ENCODE results near the gene DECR2. TPM values are rescaled to one million over a fixed set of nuclear protein-coding genes. Genes with fewer than 3 reads are reported as not detected.
A peak's percentile ranks its signal among the peaks of the same experiment; 100 is the strongest.

The DECR2 gene
- total and polyA plus RNA-seq, 2 donors (not counting 1 experiment from before 2014, with no cell fraction given), result 12.0 to 12.1 TPM

DNA sequence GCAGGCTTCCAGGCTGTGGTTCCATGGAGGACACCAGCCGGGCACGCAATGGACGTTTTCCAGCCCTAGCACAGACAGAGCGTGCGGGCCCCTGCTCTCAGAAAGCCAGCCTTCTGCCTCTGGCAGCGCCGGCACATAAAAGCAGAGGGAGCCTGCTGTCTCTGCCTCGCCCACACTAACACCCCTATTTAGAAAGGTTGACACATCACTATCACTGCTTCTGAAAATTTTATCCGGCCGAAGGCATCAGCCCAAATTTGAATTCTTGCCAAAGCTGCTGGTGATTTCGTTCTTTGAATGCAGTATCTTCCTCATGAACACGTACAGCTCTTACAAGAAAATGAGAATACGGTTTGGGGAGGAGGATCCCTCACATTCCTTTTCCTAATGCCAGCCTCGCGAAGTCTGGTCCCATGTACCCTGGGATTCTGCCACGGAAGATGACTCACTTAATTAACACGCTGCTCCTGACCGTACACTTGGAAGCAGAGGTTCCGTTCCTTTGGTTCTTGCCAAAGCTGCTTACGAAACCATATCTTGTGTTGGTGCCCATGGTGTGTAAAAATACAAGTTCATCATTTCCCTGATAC lies 22.4 kb downstream of the DECR2 start:
- Histone ChIP-seq H3K9me3 (ENCODE audit: control insufficient read depth, insufficient read depth, low read depth, low read length) (no peaks in the 10 kb centered on the region), H3K79me2 (ENCODE audit: control insufficient read depth, insufficient read depth, low read length) (peaks cover 22% of the 10 kb centered on the region), H3K36me3 (ENCODE audit: control insufficient read depth, insufficient read depth, low read length) (no peaks in the 10 kb centered on the region), H3K4me2 (ENCODE audit: extremely low read depth, insufficient read depth, low read length) (peak overlapping the region; percentile 79), H3K27ac (ENCODE audit: insufficient read depth, low read length) (peak overlapping the region; percentile 74), H3K27me3 (ENCODE audit: control insufficient read depth, insufficient read depth, low read length) (no peaks in the 10 kb centered on the region), H3K4me3 (replicated peaks in 1 of 4; ENCODE audit: control extremely low read depth in 1 of 4, insufficient read depth in 1 of 4, low read depth in 3 of 4, low read length in 4 of 4) (peak overlapping the region in 3 of 4 experiments; percentile 19 to 69 (median 34)), H3K9ac (ENCODE audit: insufficient read depth, low read length) (no peak overlapping the region), H2AFZ (ENCODE audit: low read length) (peak overlapping the region; percentile 29), H3K4me1 (ENCODE audit: control insufficient read depth, extremely low read depth, insufficient read depth, low read length) (peaks cover 3% of the 10 kb centered on the region), H4K20me1 (ENCODE audit: control insufficient read depth, extremely low read depth, insufficient read depth, low read length) (no peaks in the 10 kb centered on the region)
- peak; percentile 97 to 98 for DNase-seq (ENCODE audit: low read depth in 2 of 2)
- TF ChIP-seq, protein P1, sequence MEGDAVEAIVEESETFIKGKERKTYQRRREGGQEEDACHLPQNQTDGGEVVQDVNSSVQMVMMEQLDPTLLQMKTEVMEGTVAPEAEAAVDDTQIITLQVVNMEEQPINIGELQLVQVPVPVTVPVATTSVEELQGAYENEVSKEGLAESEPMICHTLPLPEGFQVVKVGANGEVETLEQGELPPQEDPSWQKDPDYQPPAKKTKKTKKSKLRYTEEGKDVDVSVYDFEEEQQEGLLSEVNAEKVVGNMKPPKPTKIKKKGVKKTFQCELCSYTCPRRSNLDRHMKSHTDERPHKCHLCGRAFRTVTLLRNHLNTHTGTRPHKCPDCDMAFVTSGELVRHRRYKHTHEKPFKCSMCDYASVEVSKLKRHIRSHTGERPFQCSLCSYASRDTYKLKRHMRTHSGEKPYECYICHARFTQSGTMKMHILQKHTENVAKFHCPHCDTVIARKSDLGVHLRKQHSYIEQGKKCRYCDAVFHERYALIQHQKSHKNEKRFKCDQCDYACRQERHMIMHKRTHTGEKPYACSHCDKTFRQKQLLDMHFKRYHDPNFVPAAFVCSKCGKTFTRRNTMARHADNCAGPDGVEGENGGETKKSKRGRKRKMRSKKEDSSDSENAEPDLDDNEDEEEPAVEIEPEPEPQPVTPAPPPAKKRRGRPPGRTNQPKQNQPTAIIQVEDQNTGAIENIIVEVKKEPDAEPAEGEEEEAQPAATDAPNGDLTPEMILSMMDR (conservative IDR thresholded peaks at IDR 0.05 in 1 of 2, IDR thresholded peaks at IDR 0.05 in 1 of 2; ENCODE audit: low read depth in 1 of 2, low read length in 2 of 2), result no peak
- no peak for TF ChIP-seq EZH2 (IDR thresholded peaks at IDR 0.05; ENCODE audit: low read length, missing control alignments)

DNA sequence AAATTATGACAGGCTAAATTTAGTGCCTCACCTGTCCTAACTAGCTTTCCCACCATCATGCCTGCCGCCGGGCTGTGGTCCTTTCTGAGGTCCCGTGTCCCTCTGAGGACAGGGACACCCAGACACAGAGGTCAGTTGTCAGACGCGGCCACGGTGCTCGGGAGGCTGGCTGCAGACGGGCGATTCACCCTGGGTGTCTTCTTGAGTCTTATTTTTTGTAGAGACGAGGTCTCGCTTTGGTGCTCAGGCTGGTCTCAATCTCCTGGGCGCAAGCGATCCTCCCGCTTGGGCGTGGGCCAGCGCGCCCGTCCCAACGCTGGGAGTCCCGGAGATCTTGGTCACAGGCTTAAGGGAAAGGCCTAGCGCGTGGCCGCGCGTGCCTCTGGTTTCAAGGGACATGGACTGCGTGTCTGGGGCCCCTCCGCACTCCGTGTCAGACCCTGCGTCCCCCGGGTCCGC lies 23.0 kb downstream of the DECR2 start:
- TF ChIP-seq, protein P1 (conservative IDR thresholded peaks at IDR 0.05 in 1 of 2, IDR thresholded peaks at IDR 0.05 in 1 of 2; ENCODE audit: low read depth in 1 of 2, low read length in 2 of 2), result no peak
- no peak for TF ChIP-seq EZH2 (IDR thresholded peaks at IDR 0.05; ENCODE audit: low read length, missing control alignments)
- H2AFZ ChIP-seq (ENCODE audit: low read length), result peak overlapping the region; percentile 74
- no peaks in the 10 kb centered on the region for H3K27me3 ChIP-seq (ENCODE audit: control insufficient read depth, insufficient read depth, low read length)
- H3K4me1 ChIP-seq (ENCODE audit: control insufficient read depth, extremely low read depth, insufficient read depth, low read length), result peaks cover 3% of the 10 kb centered on the region
- peak overlapping the region; percentile 79 for H3K4me2 ChIP-seq (ENCODE audit: extremely low read depth, insufficient read depth, low read length)
- peak overlapping the region; percentile 72 for H3K9ac ChIP-seq (ENCODE audit: insufficient read depth, low read length)
- H3K79me2 ChIP-seq (ENCODE audit: control insufficient read depth, insufficient read depth, low read length), result peaks cover 22% of the 10 kb centered on the region
- no peaks in the 10 kb centered on the region for H3K9me3 ChIP-seq (ENCODE audit: control insufficient read depth, insufficient read depth, low read depth, low read length)
- peak overlapping the region; percentile 34 to 69 (median 61) for H3K4me3 ChIP-seq (replicated peaks in 1 of 4; ENCODE audit: control extremely low read depth in 1 of 4, insufficient read depth in 1 of 4, low read depth in 3 of 4, low read length in 4 of 4)
- no peaks in the 10 kb centered on the region for H3K36me3 ChIP-seq (ENCODE audit: control insufficient read depth, insufficient read depth, low read length)
- peak; percentile 33 to 40 for DNase-seq (ENCODE audit: low read depth in 2 of 2)
- H4K20me1 ChIP-seq (ENCODE audit: control insufficient read depth, extremely low read depth, insufficient read depth, low read length), result no peaks in the 10 kb centered on the region
- peak overlapping the region; percentile 62 for H3K27ac ChIP-seq (ENCODE audit: insufficient read depth, low read length)

DNA sequence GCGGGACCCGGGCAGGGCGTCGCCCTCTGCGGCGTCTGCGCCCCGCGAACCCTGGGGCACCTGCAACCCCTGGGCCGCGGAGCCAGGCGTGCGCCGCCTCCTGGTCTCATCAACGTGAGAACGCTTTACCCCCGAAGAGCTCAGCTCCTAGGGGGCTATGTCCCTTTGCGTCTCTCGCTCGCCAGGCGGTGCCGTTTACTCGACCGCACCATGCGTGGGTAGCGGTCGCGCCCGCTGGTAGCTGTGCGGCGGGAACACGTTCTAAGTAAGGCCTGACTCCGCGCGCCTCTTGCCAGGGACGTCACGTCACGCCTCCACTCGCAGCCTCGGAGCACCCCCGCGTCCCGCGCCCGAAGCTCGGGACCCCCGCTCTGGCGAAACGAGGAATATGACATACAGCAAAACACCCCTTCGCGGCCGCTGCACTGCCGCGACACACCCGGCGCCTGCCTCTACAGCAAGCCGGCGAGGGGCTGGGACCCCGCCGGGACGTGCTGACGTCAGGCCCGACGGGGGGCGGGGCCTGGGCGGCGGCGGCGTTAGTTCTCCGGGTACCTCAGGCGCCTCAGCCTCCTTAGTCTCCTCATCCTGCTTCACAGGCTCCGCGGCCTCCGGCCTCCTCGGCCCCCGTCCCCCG lies 23.5 kb downstream of the DECR2 start, which contains the start of gene RAB11FIP3:
RAB11FIP3 (plus strand) TSS at position 568 of the 637 bp plus-strand sequence. CDS start 358 bp downstream, outside the sequence.
- Histone ChIP-seq H3K4me3 (replicated peaks in 1 of 4; ENCODE audit: control extremely low read depth in 1 of 4, insufficient read depth in 1 of 4, low read depth in 3 of 4, low read length in 4 of 4) (peak within 1 kb of the TSS; percentile 51 to 83 (median 80)), H3K27me3 (ENCODE audit: control insufficient read depth, insufficient read depth, low read length) (no peaks in the 10 kb centered on the region), H3K4me1 (ENCODE audit: control insufficient read depth, extremely low read depth, insufficient read depth, low read length) (peaks cover 3% of the 10 kb centered on the region), H2AFZ (ENCODE audit: low read length) (peak within 1 kb of the TSS; percentile 74), H3K4me2 (ENCODE audit: extremely low read depth, insufficient read depth, low read length) (peak within 1 kb of the TSS; percentile 79), H3K9ac (ENCODE audit: insufficient read depth, low read length) (peak within 1 kb of the TSS; percentile 72), H3K36me3 (ENCODE audit: control insufficient read depth, insufficient read depth, low read length) (no peaks in the 10 kb centered on the region), H3K79me2 (ENCODE audit: control insufficient read depth, insufficient read depth, low read length) (peaks cover 23% of the 10 kb centered on the region), H3K27ac (ENCODE audit: insufficient read depth, low read length) (peak within 1 kb of the TSS; percentile 62), H4K20me1 (ENCODE audit: control insufficient read depth, extremely low read depth, insufficient read depth, low read length) (no peaks in the 10 kb centered on the region), H3K9me3 (ENCODE audit: control insufficient read depth, insufficient read depth, low read depth, low read length) (no peaks in the 10 kb centered on the region)
- DNase-seq (ENCODE audit: low read depth in 2 of 2), result peak; percentile 77 to 79
- TF ChIP-seq, protein P1 (conservative IDR thresholded peaks at IDR 0.05 in 1 of 2, IDR thresholded peaks at IDR 0.05 in 1 of 2; ENCODE audit: low read depth in 1 of 2, low read length in 2 of 2), result peak in 1 of 2 donors; percentile 8
- TF ChIP-seq EZH2 (IDR thresholded peaks at IDR 0.05; ENCODE audit: low read length, missing control alignments), result no peak
